ENCODE measurements around the gene TCEAL7.

TCEAL7 gene

DNA sequence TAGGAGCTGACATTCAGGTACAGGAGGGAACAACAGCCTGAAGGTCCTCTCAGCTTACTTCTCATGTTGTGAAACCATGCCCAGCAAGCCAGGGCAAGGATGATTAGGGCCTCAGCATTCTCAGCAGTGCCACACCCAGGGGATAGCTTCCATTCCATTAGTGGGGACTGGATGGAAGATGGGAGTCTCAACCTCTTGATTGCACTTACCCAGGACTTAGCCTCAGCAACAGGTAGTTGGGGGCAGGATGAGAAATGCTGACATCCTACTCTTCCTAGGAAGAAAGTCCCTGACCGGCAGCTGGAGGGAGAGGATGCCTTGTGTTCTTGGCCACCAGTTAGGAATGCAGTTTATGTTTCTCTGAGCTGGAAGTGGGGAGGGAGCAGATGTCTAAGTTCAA is 37.5 kb downstream of the TCEAL7 start:
- Histone ChIP-seq H3K4me2 (ENCODE audit: low read length) (no peak overlapping the region), H3K9me3 (ENCODE audit: insufficient read depth, low read length) (no peaks in the 10 kb centered on the region), H2AFZ (ENCODE audit: low read depth, low read length) (no peak overlapping the region), H4K20me1 (ENCODE audit: insufficient read depth, low read length) (no peaks in the 10 kb centered on the region), H3K79me2 (ENCODE audit: low read length) (no peaks in the 10 kb centered on the region), H3K4me3 (ENCODE audit: low read length) (no peak overlapping the region), H3K4me1 (ENCODE audit: low read length) (no peaks in the 10 kb centered on the region), H3K9ac (ENCODE audit: low read length) (no peak overlapping the region), H3K27ac (ENCODE audit: low read length) (no peak overlapping the region), H3K36me3 (replicated peaks; ENCODE audit: low read depth, low read length) (no peaks in the 10 kb centered on the region), H3K27me3 (ENCODE audit: low read depth, low read length) (no peaks in the 10 kb centered on the region)
- TF ChIP-seq, protein P1, sequence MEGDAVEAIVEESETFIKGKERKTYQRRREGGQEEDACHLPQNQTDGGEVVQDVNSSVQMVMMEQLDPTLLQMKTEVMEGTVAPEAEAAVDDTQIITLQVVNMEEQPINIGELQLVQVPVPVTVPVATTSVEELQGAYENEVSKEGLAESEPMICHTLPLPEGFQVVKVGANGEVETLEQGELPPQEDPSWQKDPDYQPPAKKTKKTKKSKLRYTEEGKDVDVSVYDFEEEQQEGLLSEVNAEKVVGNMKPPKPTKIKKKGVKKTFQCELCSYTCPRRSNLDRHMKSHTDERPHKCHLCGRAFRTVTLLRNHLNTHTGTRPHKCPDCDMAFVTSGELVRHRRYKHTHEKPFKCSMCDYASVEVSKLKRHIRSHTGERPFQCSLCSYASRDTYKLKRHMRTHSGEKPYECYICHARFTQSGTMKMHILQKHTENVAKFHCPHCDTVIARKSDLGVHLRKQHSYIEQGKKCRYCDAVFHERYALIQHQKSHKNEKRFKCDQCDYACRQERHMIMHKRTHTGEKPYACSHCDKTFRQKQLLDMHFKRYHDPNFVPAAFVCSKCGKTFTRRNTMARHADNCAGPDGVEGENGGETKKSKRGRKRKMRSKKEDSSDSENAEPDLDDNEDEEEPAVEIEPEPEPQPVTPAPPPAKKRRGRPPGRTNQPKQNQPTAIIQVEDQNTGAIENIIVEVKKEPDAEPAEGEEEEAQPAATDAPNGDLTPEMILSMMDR (IDR thresholded peaks at IDR 0.05; ENCODE audit: low read depth, low read length): no peak
- TF ChIP-seq EZH2phosphoT487 (IDR thresholded peaks at IDR 0.05; ENCODE audit: low read depth): no peak

DNA sequence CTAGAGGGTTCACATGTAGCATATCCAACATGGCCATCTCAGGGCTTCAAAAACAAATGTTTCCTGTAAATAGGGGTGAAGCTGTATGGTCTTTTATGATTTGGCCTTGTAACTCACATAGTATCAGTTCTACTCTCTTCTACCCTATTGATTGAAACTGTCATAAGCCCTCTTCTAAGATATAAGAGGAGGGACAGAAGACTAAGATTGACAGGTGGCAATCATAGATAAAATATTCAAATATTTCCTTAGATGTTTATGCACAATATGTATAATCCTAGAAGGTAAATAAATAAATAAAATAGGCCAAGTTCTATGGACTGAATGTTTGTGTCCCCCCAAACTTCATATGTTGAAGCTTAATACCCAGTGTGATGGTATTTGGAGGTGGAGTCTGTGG is 39.4 kb downstream of the TCEAL7 start:
- Histone ChIP-seq H3K4me1 (ENCODE audit: low read length) (no peaks in the 10 kb centered on the region), H4K20me1 (ENCODE audit: insufficient read depth, low read length) (no peaks in the 10 kb centered on the region), H3K27me3 (ENCODE audit: low read depth, low read length) (no peaks in the 10 kb centered on the region), H3K4me2 (ENCODE audit: low read length) (no peak overlapping the region), H3K79me2 (ENCODE audit: low read length) (no peaks in the 10 kb centered on the region), H3K4me3 (ENCODE audit: low read length) (no peak overlapping the region), H3K9ac (ENCODE audit: low read length) (no peak overlapping the region), H3K27ac (ENCODE audit: low read length) (no peak overlapping the region), H3K9me3 (ENCODE audit: insufficient read depth, low read length) (no peaks in the 10 kb centered on the region), H2AFZ (ENCODE audit: low read depth, low read length) (no peak overlapping the region), H3K36me3 (replicated peaks; ENCODE audit: low read depth, low read length) (no peaks in the 10 kb centered on the region)
- no peak for TF ChIP-seq EZH2phosphoT487 (IDR thresholded peaks at IDR 0.05; ENCODE audit: low read depth)
- TF ChIP-seq, protein P1 (IDR thresholded peaks at IDR 0.05; ENCODE audit: low read depth, low read length): no peak

DNA sequence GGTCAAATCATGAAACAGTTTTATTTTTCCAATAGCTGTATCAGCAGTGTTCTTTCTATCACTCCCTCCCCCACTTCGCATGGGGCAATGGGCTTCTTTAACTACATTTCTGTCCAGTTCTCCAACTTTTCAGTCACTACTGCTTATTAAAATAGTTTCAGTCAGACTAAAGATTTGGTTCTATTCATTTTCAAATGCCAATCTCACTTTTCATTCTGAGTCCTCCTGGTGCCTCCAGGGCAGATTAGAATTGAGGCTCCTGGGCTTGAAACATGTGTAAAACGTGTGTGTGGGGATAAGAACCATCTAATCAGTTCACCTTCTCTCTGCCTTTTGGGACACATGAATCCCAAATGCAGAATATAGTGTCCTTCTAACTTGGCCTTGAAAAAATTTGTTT is 42.8 kb downstream of the TCEAL7 start:
- TF ChIP-seq, protein P1 (IDR thresholded peaks at IDR 0.05; ENCODE audit: low read depth, low read length): no peak
- TF ChIP-seq EZH2phosphoT487 (IDR thresholded peaks at IDR 0.05; ENCODE audit: low read depth): no peak
- no peak overlapping the region for H3K27ac ChIP-seq (ENCODE audit: low read length)

DNA sequence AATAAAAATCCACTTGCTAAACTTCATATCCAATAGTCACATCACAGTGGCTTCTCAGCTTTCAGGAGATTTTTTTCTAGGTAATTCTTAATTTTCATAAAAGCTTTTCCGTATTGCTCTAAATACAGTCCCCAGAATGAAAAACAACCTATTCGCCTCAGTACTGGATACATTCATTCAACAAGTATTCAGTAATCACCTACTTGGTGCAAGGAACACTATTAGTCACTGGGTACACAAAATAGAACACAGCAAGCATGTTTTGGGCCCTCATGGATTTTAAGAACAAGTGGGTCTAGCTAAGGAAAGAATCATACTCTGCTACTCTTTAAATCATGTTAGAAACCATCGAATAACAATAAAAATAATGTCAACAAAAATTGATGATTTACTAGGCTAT is 43.5 kb downstream of the TCEAL7 start:
- TF ChIP-seq, protein P1 (IDR thresholded peaks at IDR 0.05; ENCODE audit: low read depth, low read length): no peak
- TF ChIP-seq EZH2phosphoT487 (IDR thresholded peaks at IDR 0.05; ENCODE audit: low read depth): no peak

More for the DNA sequence above, 42.8 kb downstream of the TCEAL7 start:
- Histone ChIP-seq H3K27me3 (ENCODE audit: low read depth, low read length) (no peaks in the 10 kb centered on the region), H3K4me1 (ENCODE audit: low read length) (peaks cover 5% of the 10 kb centered on the region), H3K4me3 (ENCODE audit: low read length) (no peak overlapping the region), H3K9me3 (ENCODE audit: insufficient read depth, low read length) (no peaks in the 10 kb centered on the region), H2AFZ (ENCODE audit: low read depth, low read length) (no peak overlapping the region), H3K36me3 (replicated peaks; ENCODE audit: low read depth, low read length) (peaks cover 5% of the 10 kb centered on the region), H3K79me2 (ENCODE audit: low read length) (peaks cover 13% of the 10 kb centered on the region), H3K9ac (ENCODE audit: low read length) (no peak overlapping the region), H4K20me1 (ENCODE audit: insufficient read depth, low read length) (no peaks in the 10 kb centered on the region), H3K4me2 (ENCODE audit: low read length) (no peak overlapping the region)

More for the DNA sequence above, 43.5 kb downstream of the TCEAL7 start:
- peaks cover 13% of the 10 kb centered on the region for H3K79me2 ChIP-seq (ENCODE audit: low read length)
- no peaks in the 10 kb centered on the region for H3K9me3 ChIP-seq (ENCODE audit: insufficient read depth, low read length)
- no peak overlapping the region for H3K4me2 ChIP-seq (ENCODE audit: low read length)
- H3K4me1 ChIP-seq (ENCODE audit: low read length): peaks cover 5% of the 10 kb centered on the region
- H3K27ac ChIP-seq (ENCODE audit: low read length): no peak overlapping the region
- peaks cover 5% of the 10 kb centered on the region for H3K36me3 ChIP-seq (replicated peaks; ENCODE audit: low read depth, low read length)
- no peak overlapping the region for H3K9ac ChIP-seq (ENCODE audit: low read length)
- no peaks in the 10 kb centered on the region for H3K27me3 ChIP-seq (ENCODE audit: low read depth, low read length)
- H3K4me3 ChIP-seq (ENCODE audit: low read length): no peak overlapping the region
- no peaks in the 10 kb centered on the region for H4K20me1 ChIP-seq (ENCODE audit: insufficient read depth, low read length)
- H2AFZ ChIP-seq (ENCODE audit: low read depth, low read length): no peak overlapping the region
